Adipocyte (in vitro differentiated cells): ENCODE measurements around the gene PLA2G4D.

ENCODE experiments used
- DNase-seq: peaks from one replicate; pipeline ENCODE4 v3.0.0-alpha.2; 2015; ENCODE audit warnings: low read depth
- H3K27me3 ChIP-seq: replicated peaks from 2 replicates; pipeline ENCODE4 v1.7.0; 2013; ENCODE audit warnings: mild to moderate bottlenecking, low read length, moderate library complexity; ENCODE audit not compliant: control insufficient read depth, insufficient read depth
- H3K36me3 ChIP-seq: 2 replicates; pipeline ENCODE4 v1.7.0; 2013; ENCODE audit warnings: low read length, mild to moderate bottlenecking, moderate library complexity; ENCODE audit not compliant: control insufficient read depth, insufficient read depth, severe bottlenecking
- H3K4me1 ChIP-seq: 2 replicates; pipeline ENCODE4 v1.7.0; 2013; ENCODE audit warnings: mild to moderate bottlenecking, low read length, moderate library complexity; ENCODE audit not compliant: control insufficient read depth, insufficient read depth
- H3K4me3 ChIP-seq: 2 replicates; pipeline ENCODE4 v1.7.0; 2013; ENCODE audit warnings: mild to moderate bottlenecking, low read length, moderate library complexity
- H3K9ac ChIP-seq: 2 replicates; pipeline ENCODE4 v1.7.0; 2013; ENCODE audit warnings: mild to moderate bottlenecking, low read length, moderate library complexity
- H3K9me3 ChIP-seq: 2 replicates; pipeline ENCODE4 v1.7.0; 2013; ENCODE audit warnings: mild to moderate bottlenecking, low read length, moderate library complexity; ENCODE audit not compliant: control insufficient read depth

PLA2G4D gene

DNA sequence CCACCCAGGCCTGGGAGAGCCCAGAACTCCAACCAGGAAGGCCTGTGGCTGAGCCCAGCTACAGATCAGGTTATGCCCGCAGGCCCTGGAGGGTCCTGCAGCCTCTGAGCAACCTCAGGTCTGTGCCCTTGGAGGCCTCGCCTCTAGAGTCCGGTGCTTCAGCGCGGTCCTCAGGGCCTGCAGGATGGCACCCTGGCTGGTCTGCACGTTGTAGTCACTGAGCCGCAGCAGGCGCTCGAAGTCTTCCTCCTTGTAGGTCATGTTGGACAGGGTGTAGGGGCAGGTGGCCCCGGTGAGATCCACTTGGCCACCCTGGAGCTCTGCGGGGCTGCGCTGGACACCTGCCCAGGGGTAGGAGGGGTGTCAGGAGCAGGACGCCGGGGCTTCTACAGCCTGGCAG lies 25.8 kb downstream of the PLA2G4D start:
- H3K4me1 ChIP-seq, result no peaks in the 10 kb centered on the region
- H3K9me3 ChIP-seq, result no peaks in the 10 kb centered on the region
- H3K27me3 ChIP-seq, result peaks cover 43% of the 10 kb centered on the region
- H3K36me3 ChIP-seq, result no peaks in the 10 kb centered on the region
- no peak overlapping the region for H3K9ac ChIP-seq
- DNase-seq, result no peak
- no peak overlapping the region for H3K4me3 ChIP-seq

DNA sequence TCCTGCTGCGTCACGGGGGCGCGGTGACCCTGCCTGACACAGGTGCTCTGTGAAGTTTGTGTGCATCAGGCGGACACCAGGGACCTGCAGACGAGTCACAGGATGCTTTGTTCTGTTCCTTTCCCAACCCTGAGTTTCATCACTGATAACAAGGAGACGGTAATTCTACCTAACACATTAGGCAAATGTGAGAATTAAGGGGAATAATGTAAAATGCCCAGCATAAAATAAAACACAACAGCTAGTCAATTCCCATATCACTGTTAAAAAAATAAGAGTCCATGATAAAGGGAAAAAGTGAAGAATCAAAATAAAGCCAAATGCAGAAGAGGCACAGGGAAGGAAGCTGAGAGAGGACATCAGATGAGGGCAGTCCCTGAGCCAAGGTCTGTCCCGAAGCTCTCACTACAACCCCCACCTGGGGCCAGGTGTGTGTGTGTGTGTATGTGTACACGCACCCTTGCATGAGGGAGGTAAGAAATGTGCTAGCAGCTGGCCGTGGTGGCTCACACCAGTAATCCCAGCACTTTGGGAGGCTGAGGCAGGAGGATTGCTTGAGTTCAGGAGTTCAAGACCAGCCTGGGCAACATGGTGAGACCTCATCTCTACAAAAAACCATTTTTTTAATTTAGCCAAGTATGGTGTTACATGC lies 27.5 kb downstream of the PLA2G4D start:
- Histone ChIP-seq H3K9ac (no peak overlapping the region), H3K4me1 (no peaks in the 10 kb centered on the region), H3K9me3 (no peaks in the 10 kb centered on the region), H3K36me3 (no peaks in the 10 kb centered on the region), H3K4me3 (no peak overlapping the region), H3K27me3 (peaks cover 45% of the 10 kb centered on the region)
- no peak for DNase-seq

DNA sequence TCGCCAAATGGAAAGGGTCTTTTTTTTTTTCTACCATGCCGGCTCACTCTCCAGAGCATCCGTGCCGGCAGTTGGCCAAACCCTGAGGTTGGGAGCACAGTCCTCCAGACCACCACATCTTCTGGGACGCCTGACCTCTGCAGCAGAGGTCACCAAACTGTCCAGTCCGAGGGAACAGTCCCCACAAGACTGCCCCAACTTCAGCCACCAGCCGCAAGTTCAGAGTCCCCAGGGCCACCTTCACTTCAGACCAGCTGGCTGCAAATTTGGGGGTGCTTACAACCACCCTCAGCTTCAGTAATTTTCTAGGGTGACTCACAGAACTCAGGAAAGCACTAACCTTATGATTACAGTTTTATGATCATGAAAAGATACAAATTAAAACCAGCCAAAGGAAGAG lies 28.9 kb downstream of the PLA2G4D start:
- H3K36me3 ChIP-seq, result no peaks in the 10 kb centered on the region

DNA sequence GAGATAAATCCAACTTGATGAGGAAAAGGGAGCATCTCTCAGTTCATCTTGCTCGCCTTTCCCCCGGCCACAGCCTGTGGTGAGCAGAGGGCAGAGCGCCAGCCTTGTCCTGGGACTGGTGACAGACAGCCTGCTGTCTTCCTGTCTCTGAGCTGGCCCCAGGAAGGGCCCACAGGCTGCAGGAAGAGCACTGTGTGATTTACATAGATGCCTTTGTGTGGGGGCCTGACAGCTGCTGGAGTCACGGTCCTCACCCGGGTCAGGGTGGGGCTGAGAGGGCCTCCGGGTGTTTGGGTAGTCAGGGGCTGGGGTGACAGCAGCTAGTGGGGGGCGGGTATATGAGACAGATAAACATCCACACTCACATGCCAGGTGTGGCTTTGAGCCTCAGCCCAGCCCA lies 29.3 kb downstream of the PLA2G4D start:
- Histone ChIP-seq H3K4me1 (no peaks in the 10 kb centered on the region), H3K9me3 (no peaks in the 10 kb centered on the region), H3K9ac (no peak overlapping the region), H3K27me3 (peaks cover 50% of the 10 kb centered on the region), H3K4me3 (no peak overlapping the region), H3K36me3 (no peaks in the 10 kb centered on the region)
- DNase-seq, result no peak

More for the DNA sequence above, 28.9 kb downstream of the PLA2G4D start:
- DNase-seq, result no peak
- Histone ChIP-seq H3K9me3 (no peaks in the 10 kb centered on the region), H3K4me3 (no peak overlapping the region), H3K27me3 (peaks cover 47% of the 10 kb centered on the region), H3K4me1 (no peaks in the 10 kb centered on the region), H3K9ac (no peak overlapping the region)

DNA sequence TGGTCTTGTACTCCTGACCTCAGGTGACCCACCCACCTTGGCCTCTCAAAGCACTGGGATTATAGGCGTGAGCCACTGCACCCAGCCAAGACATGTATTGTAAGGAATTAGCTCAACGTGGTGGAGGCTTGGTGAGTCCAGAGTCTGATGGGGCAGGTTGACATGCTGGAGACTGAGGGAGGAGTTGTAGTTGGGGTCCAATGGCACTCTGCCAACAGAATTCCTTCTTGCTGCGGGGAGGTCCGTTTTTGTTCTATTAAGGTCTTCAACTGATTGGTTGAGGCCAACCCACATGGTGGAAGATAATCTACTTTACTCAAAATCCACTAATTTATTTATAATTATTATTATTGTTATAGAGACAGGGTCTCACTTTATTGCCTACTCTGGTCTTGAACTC lies 30.1 kb downstream of the PLA2G4D start:
- Histone ChIP-seq H3K4me1 (no peaks in the 10 kb centered on the region), H3K9me3 (no peaks in the 10 kb centered on the region), H3K4me3 (no peak overlapping the region), H3K36me3 (no peaks in the 10 kb centered on the region), H3K27me3 (peaks cover 49% of the 10 kb centered on the region), H3K9ac (no peak overlapping the region)
- no peak for DNase-seq

DNA sequence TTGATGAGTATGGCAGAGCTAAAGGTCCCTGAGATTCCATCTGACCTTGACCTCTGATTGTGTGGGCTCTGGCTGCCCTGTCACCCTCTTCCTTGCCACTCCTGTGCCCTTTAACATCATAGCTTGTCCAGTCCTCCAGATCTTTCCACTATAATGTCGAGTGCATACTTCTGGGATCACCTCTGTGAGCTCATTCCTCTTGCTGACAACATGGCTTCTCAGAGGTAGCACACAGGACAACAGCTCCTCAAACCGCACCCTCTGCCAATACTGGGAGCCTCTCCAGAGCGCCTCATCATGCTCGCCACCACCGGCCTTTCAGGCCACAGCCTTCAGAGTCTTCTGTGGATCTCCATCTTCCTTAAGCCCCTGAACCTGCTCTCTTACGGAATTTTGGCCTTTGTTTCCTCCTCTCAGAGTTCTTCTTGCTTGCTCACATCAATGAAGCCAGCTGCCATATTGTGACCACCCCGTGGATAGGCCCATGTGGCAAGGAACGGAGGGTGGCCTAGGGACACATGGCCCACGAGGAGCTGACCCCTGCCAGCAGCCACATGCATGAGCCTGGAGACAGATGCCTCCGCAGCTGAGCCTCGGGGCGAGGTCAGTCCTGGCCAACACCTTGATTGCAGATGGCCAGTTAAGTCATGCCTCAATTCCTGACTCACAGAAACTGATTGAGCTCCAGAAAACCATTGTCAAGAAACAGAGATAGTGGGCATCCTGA lies 31.1 kb downstream of the PLA2G4D start:
- no peaks in the 10 kb centered on the region for H3K36me3 ChIP-seq
- no peak overlapping the region for H3K4me3 ChIP-seq
- no peak overlapping the region for H3K9ac ChIP-seq
- no peaks in the 10 kb centered on the region for H3K9me3 ChIP-seq
- peaks cover 39% of the 10 kb centered on the region for H3K27me3 ChIP-seq
- DNase-seq, result no peak
- no peaks in the 10 kb centered on the region for H3K4me1 ChIP-seq

DNA sequence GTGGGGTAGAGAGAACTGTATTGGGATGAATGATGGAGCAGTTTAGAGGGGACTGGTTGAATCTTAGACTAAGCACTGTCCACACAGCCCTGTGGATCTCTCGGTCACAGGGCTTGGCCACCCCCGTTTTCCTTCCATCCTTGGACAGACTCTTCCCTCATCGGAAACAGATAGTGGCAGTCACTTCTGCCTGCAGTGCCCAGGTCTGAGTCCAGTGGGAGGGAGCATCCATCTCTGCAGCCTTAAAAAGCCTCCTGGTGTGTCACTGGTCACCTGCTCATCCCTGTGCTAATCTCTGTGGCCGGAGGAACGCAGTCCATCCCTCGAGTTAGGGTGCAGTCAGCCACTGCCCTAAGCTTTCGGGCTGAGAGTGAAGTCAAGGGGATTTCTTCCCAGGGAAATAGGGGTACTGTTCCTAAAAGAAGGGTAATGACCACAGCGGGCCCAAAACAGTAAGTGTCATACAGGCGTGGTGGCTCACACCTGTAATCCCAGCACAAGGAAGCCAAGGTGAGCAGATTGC lies 32.0 kb downstream of the PLA2G4D start:
- no peaks in the 10 kb centered on the region for H3K36me3 ChIP-seq
- H3K27me3 ChIP-seq, result peaks cover 32% of the 10 kb centered on the region
- no peaks in the 10 kb centered on the region for H3K4me1 ChIP-seq
- H3K9ac ChIP-seq, result no peak overlapping the region
- H3K9me3 ChIP-seq, result no peaks in the 10 kb centered on the region
- H3K4me3 ChIP-seq, result no peak overlapping the region
- DNase-seq, result no peak

DNA sequence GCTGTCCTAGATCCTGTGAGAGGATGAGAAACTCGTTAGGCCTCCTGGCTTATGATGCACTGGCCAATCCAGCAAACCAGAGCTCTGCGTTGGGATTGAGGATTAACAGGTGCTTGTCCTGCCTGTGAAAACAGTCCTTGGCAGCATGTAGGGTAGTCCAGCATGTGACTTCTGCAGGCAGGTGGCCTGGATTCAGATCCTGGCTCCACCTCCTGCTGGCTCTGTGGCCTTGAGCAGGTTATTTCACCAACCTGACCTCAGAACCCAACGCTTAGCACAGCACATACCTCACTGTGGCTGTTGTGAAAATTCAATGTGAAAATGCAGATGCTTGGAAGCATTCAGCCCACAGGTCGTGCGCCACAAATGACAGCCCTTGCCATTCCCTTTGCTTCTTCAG lies 33.6 kb downstream of the PLA2G4D start:
- DNase-seq, result no peak
- Histone ChIP-seq H3K4me3 (no peak overlapping the region), H3K27me3 (peaks cover 39% of the 10 kb centered on the region), H3K4me1 (no peaks in the 10 kb centered on the region), H3K9me3 (no peaks in the 10 kb centered on the region), H3K9ac (no peak overlapping the region), H3K36me3 (no peaks in the 10 kb centered on the region)

DNA sequence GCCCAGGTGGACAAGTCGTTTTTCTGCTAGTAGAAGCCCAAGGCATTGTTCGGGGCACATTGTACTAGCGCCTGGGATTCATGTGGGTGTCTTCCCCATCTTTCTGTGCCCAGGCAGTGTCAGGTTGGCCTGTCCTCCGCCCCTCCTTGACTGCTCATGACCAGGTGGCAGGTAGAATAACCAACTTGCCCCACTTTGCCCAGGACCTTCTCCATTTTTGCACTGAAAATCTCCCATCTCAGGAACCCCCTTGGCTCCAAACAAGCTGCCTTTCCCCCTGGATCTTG lies 33.9 kb downstream of the PLA2G4D start:
- peaks cover 37% of the 10 kb centered on the region for H3K27me3 ChIP-seq
- H3K9me3 ChIP-seq, result no peaks in the 10 kb centered on the region
- H3K36me3 ChIP-seq, result no peaks in the 10 kb centered on the region
- DNase-seq, result no peak
- no peak overlapping the region for H3K4me3 ChIP-seq
- no peaks in the 10 kb centered on the region for H3K4me1 ChIP-seq
- no peak overlapping the region for H3K9ac ChIP-seq

DNA sequence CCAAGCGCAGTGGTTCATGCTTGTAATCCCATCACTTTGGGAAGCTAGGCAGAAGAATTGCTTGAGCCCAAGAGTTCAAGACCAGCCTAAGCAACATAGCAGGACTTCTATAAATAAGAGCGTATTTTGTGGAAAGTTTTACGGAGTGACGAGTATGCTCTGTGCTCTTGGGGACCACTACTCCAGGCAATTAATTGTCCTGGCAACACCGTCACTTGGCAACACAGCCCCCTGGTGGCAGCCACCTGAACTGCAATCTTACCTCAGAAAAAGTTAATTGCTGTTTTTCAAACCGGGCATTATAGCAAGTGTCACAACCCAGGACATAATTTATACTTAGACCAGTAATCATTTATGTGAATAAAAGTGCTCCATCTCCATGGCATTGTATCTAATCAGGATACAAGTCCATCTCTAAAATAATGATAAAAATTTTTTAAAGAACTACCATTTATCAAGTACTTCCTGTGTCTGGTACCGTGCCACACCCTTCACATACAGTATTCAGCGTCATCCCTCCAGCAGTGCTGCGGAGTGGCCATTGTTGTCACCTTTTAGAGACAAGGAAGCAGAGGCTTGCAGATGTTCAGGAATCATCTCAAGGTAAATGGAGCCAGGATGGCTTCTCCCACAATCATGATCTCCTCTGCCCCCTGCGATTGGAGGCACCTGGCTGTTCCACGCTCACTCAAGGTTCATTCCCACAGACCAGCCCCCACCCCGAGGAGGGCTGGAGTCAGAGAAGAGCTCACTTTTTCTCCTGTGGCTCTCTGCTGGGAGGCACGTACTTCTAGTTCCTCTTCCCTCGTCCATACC lies 34.5 kb downstream of the PLA2G4D start:
- peaks cover 38% of the 10 kb centered on the region for H3K27me3 ChIP-seq
- no peak overlapping the region for H3K9ac ChIP-seq
- peak; percentile 68 for DNase-seq
- H3K9me3 ChIP-seq, result no peaks in the 10 kb centered on the region
- no peak overlapping the region for H3K4me3 ChIP-seq
- H3K4me1 ChIP-seq, result no peaks in the 10 kb centered on the region
- no peaks in the 10 kb centered on the region for H3K36me3 ChIP-seq

DNA sequence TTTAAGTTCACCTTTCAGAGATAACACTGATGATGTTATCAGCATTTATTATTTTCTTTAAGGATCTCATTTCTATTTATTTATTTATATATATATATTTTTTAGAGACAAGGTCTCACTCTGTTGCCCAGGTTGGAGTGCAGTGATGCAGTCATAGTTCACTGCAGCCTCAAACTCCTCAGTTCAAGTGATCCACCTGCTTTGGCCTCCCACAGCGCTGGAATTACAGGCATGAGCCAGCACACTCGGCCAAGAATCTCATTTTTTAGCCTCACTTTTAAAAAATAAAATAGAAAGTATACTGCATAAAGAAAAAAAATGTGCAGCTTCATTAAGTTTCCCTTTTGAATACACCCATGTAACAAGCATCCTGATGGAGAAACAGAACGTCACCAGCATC lies 35.6 kb downstream of the PLA2G4D start:
- Histone ChIP-seq H3K9me3 (no peaks in the 10 kb centered on the region), H3K9ac (no peak overlapping the region)

More for the DNA sequence above, 35.6 kb downstream of the PLA2G4D start:
- no peak overlapping the region for H3K4me3 ChIP-seq
- no peak for DNase-seq
- no peaks in the 10 kb centered on the region for H3K36me3 ChIP-seq
- H3K4me1 ChIP-seq, result no peaks in the 10 kb centered on the region
- H3K27me3 ChIP-seq, result peaks cover 47% of the 10 kb centered on the region
